ENCODE data around the gene XPC.

The XPC gene

DNA sequence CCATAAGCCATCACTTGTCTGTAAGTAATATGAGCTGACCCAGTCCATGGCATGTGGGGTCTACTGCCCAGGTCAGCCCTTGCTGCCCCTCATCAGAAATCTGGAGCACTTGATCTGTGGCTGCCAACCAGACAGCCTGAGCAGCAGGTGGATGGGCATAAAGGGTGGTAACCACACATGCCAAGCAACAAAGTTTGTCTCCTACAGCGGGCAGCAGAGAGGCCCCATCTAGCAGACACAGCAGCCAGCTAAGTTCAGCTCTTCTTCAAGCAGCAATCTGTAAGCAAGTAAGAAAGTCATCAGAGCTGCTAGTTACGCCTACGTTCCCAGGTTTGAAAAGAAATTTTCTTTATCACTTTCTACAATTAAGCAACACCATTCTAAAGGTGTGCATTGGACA, 81.7 kb downstream of the XPC start:
- Histone ChIP-seq H3K9me3 (ENCODE audit: insufficient read depth, low read length) (no peaks in the 10 kb centered on the region), H3K79me2 (ENCODE audit: insufficient read depth, low read length) (no peaks in the 10 kb centered on the region), H3K36me3 (ENCODE audit: low read length) (no peaks in the 10 kb centered on the region), H3K27me3 (ENCODE audit: low read length) (no peaks in the 10 kb centered on the region), H3K4me3 (ENCODE audit: insufficient read depth, low read length, poor library complexity, severe bottlenecking) (no peak overlapping the region), H2AFZ (ENCODE audit: low read depth, low read length, severe bottlenecking) (no peak overlapping the region), H4K20me1 (ENCODE audit: low read depth, low read length) (no peaks in the 10 kb centered on the region), H3K27ac (ENCODE audit: low read depth, low read length) (no peak overlapping the region), H3K9ac (ENCODE audit: low read length) (no peak overlapping the region), H3F3A (ENCODE audit: insufficient read depth) (no peaks in the 10 kb centered on the region), H3K9me2 (replicated peaks; ENCODE audit: insufficient read depth, low read length) (no peaks in the 10 kb centered on the region), H3K4me2 (ENCODE audit: low read depth, low read length, poor library complexity, severe bottlenecking) (no peak overlapping the region)
- TF ChIP-seq, protein P1, sequence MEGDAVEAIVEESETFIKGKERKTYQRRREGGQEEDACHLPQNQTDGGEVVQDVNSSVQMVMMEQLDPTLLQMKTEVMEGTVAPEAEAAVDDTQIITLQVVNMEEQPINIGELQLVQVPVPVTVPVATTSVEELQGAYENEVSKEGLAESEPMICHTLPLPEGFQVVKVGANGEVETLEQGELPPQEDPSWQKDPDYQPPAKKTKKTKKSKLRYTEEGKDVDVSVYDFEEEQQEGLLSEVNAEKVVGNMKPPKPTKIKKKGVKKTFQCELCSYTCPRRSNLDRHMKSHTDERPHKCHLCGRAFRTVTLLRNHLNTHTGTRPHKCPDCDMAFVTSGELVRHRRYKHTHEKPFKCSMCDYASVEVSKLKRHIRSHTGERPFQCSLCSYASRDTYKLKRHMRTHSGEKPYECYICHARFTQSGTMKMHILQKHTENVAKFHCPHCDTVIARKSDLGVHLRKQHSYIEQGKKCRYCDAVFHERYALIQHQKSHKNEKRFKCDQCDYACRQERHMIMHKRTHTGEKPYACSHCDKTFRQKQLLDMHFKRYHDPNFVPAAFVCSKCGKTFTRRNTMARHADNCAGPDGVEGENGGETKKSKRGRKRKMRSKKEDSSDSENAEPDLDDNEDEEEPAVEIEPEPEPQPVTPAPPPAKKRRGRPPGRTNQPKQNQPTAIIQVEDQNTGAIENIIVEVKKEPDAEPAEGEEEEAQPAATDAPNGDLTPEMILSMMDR (IDR thresholded peaks at IDR 0.05; ENCODE audit: insufficient read depth, low read length, poor library complexity, severe bottlenecking), result no peak
- no peak for TF ChIP-seq EZH2phosphoT487 (conservative IDR thresholded peaks at IDR 0.05; ENCODE audit: low read length)

All from SU-DHL-6 (cell line).